OCI-LY7 (cell line): Measurements from ENCODE around the gene BLTP3B. TPM values are rescaled to one million over a fixed set of nuclear protein-coding genes. Genes with fewer than 3 reads are reported as not detected.
"Not testable (repeated sequence)": the region's sequence is repeated elsewhere in the genome, so short reads cannot be mapped to it uniquely, and the experiment has no call there.

Experiments
- BruUV-seq: library from RNA; stranded (reverse); fragments of 400-500 nt; replicated peaks from 2 replicates; lab custom pipeline; 2021; lab: Mats Ljungman, UMichigan
- CTCF ChIA-PET: fragments of 300-600 bp; sonication (Branson Sonifier 250); formaldehyde crosslinking; loops from one replicate; lab custom pipeline; 2022; ENCODE audit warnings: antibody characterized with exemption; ENCODE audit not compliant: unreplicated experiment; lab: Charles Lee
- POLR2A ChIA-PET: fragments of 300-600 bp; sonication (Branson Sonifier 250); formaldehyde crosslinking; loops from one replicate; lab custom pipeline; 2022; ENCODE audit warnings: antibody characterized with exemption; lab: Charles Lee
- DNase-seq: peaks from one replicate; pipeline ENCODE4 v3.0.0-alpha.2; 2015; ENCODE audit warnings: low spot score
- H2AFZ ChIP-seq: fragments of 200-600 bp; sonication (generic), shearing (Covaris generic); 2 replicates; pipeline ENCODE4 v1.6.1; 2014; ENCODE audit warnings: mild to moderate bottlenecking, antibody characterized with exemption, low read length, moderate library complexity
- H3K27ac ChIP-seq: fragments of 200-600 bp; sonication (generic); 2 replicates; pipeline ENCODE4 v1.5.1; 2014; ENCODE audit warnings: mixed run types, low read depth, mild to moderate bottlenecking, moderate library complexity, low read length, inconsistent platforms; ENCODE audit not compliant: poor library complexity, severe bottlenecking
- H3K36me3 ChIP-seq: fragments of 200-600 bp; sonication (generic); 2 replicates; pipeline ENCODE4 v1.6.1; 2014; ENCODE audit warnings: mild to moderate bottlenecking, antibody characterized with exemption, low read length, moderate library complexity, mixed read lengths; ENCODE audit not compliant: insufficient read depth
- H3K4me1 ChIP-seq: fragments of 200-600 bp; sonication (generic); 2 replicates; pipeline ENCODE4 v1.5.1; 2014; ENCODE audit warnings: mild to moderate bottlenecking, low read length; ENCODE audit not compliant: insufficient read depth, poor library complexity, severe bottlenecking
- H3K4me2 ChIP-seq: fragments of 200-600 bp; sonication (generic); 2 replicates; pipeline ENCODE4 v1.6.1; 2014; ENCODE audit warnings: mild to moderate bottlenecking, low read length
- H3K4me3 ChIP-seq: fragments of 200-600 bp; sonication (generic); 2 replicates; pipeline ENCODE4 v1.5.1; 2014; ENCODE audit warnings: mild to moderate bottlenecking, low read depth, low read length; ENCODE audit not compliant: poor library complexity, severe bottlenecking
- H3K79me2 ChIP-seq: fragments of 200-600 bp; sonication (generic); 2 replicates; pipeline ENCODE4 v1.6.1; 2016; ENCODE audit warnings: low read depth, mild to moderate bottlenecking, low read length, moderate library complexity, mixed read lengths; ENCODE audit not compliant: insufficient read depth
- H3K9me2 ChIP-seq: fragments of 200-600 bp; sonication (generic); 2 replicates; pipeline ENCODE4 v1.6.1; 2016; ENCODE audit warnings: mild to moderate bottlenecking, low read length, mixed read lengths; ENCODE audit not compliant: insufficient read depth
- H3K9me3 ChIP-seq: fragments of 200-600 bp; sonication (generic); 2 replicates; pipeline ENCODE4 v1.6.1; 2014; ENCODE audit warnings: mild to moderate bottlenecking, mixed run types, low read length, mixed read lengths
- H4K20me1 ChIP-seq: fragments of 200-600 bp; sonication (generic); 2 replicates; pipeline ENCODE4 v1.6.1; 2014; ENCODE audit warnings: mild to moderate bottlenecking, antibody characterized with exemption, low read length, moderate library complexity, mixed read lengths; ENCODE audit not compliant: insufficient read depth
- CTCF ChIP-seq: fragments of 200-600 bp; sonication (generic); conservative IDR thresholded peaks from 2 replicates; pipeline ENCODE4 v1.5.1; 2014; ENCODE audit warnings: mild to moderate bottlenecking, antibody characterized with exemption, low read length, moderate library complexity, mixed read lengths
- EZH2phosphoT487 ChIP-seq: fragments of 200-600 bp; sonication (generic); IDR thresholded peaks from 2 replicates; pipeline ENCODE4 v1.6.1; 2018; ENCODE audit warnings: low read depth, borderline replicate concordance, mild to moderate bottlenecking, mixed run types, antibody characterized with exemption, low read length, moderate library complexity, mixed read lengths
- intact Hi-C: fragments of 100-400 bp; cut with micrococcal nuclease; formaldehyde crosslinking; loops from one replicate; pipeline ENCODE4 v1.10.0; 2022; ENCODE audit not compliant: unreplicated experiment
- total RNA-seq, 2 experiments: library from RNA; depleted of rRNA in 1 of 2; stranded (reverse); fragments of >200 nt in 1 of 2; shearing (Covaris generic) in 1 of 2; gene quantifications; 2 replicates each; pipeline ENCODE4 v1.2.3, GENCODE V29; 2014 to 2022

BLTP3B gene
- total RNA-seq, 2 experiments from 2014 or later: 18.9 to 20.2 TPM

GRCh38 chr12:100185361-100185894, 42.8 kb upstream of the BLTP3B start:
- Histone ChIP-seq H3K79me2 (no peaks in the 10 kb centered on the region), H3K9me2 (no peaks in the 10 kb centered on the region), H3K27ac (no peak overlapping the region), H3K9me3 (no peaks in the 10 kb centered on the region), H3K4me2 (no peak overlapping the region), H2AFZ (no peak overlapping the region), H3K4me1 (peaks cover 4% of the 10 kb centered on the region), H3K4me3 (no peak overlapping the region), H4K20me1 (no peaks in the 10 kb centered on the region), H3K36me3 (peaks cover 48% of the 10 kb centered on the region)
- BruUV-seq: no TSS peak
- DNase-seq: no peak
- ChIA-PET POLR2A (no interaction called here), CTCF (no interaction called here)
- TF ChIP-seq EZH2phosphoT487 (no peak), CTCF (no peak)
- intact Hi-C loops: no loop called here

- TF ChIP-seq EZH2phosphoT487: no peak
- no peak for TF ChIP-seq CTCF
- no peak overlapping the region for H3K4me2 ChIP-seq
- POLR2A ChIA-PET: no interaction called here
- no peaks in the 10 kb centered on the region for H4K20me1 ChIP-seq
- H2AFZ ChIP-seq: no peak overlapping the region
- peaks cover 4% of the 10 kb centered on the region for H3K4me1 ChIP-seq
- no peak overlapping the region for H3K4me3 ChIP-seq
- no peaks in the 10 kb centered on the region for H3K79me2 ChIP-seq
- no peak overlapping the region for H3K27ac ChIP-seq
- no peak for DNase-seq
- no peaks in the 10 kb centered on the region for H3K9me3 ChIP-seq
- no peaks in the 10 kb centered on the region for H3K9me2 ChIP-seq
- CTCF ChIA-PET: no interaction called here
- intact Hi-C loops: no loop called here
- peaks cover 46% of the 10 kb centered on the region for H3K36me3 ChIP-seq
- BruUV-seq: no TSS peak
These were observed 42.0 kb upstream of the BLTP3B start for GRCh38 chr12:100184549-100185145.

DNA sequence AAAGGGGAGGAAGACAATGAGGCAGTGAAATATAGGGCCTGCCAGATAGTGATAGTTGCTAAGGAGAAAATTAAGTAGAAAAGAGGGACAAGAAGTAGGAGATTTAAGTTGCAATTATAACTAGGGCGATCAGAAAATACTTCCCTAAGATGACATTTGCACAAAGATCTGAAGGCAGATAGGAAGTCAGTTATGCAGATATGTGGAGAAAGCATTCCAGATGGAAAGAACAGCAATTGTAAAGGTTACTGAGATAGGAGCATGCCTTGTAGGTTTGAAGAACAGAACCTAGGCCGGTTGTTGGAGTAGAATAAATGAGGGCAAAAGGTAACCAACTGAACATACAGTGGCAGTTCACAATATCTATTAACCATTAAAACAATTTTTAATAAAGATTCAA, 36.6 kb upstream of the BLTP3B start:
- Histone ChIP-seq H3K4me3 (no peak overlapping the region), H3K79me2 (no peaks in the 10 kb centered on the region), H3K27ac (no peak overlapping the region), H3K9me2 (no peaks in the 10 kb centered on the region), H3K4me2 (no peak overlapping the region), H2AFZ (no peak overlapping the region), H3K9me3 (no peaks in the 10 kb centered on the region), H3K4me1 (peaks cover 4% of the 10 kb centered on the region), H3K36me3 (peaks cover 65% of the 10 kb centered on the region), H4K20me1 (no peaks in the 10 kb centered on the region)
- intact Hi-C loops: no loop called here
- DNase-seq: no peak
- CTCF ChIA-PET: no interaction called here
- no TSS peak for BruUV-seq
- POLR2A ChIA-PET: no interaction called here
- TF ChIP-seq CTCF: no peak
- no peak for TF ChIP-seq EZH2phosphoT487

- H3K4me3 ChIP-seq, H3K4me2 ChIP-seq, BruUV-seq, H2AFZ ChIP-seq, H3K27ac ChIP-seq, intact Hi-C loops, CTCF ChIA-PET, POLR2A ChIA-PET, H3K9me2 ChIP-seq, H3K4me1 ChIP-seq, H3K79me2 ChIP-seq, H3K9me3 ChIP-seq, DNase-seq, H4K20me1 ChIP-seq: not testable (repeated sequence)
- peaks cover 84% of the 10 kb centered on the region for H3K36me3 ChIP-seq
These were observed 33.8 kb upstream of the BLTP3B start for GRCh38 chr12:100176493-100176892.
